Ovary (tissue), 3 donors: ENCODE results near the gene DYNC1H1.

Source experiments
- POLR2A ChIP-seq: fragments of 450-650 bp; IDR thresholded peaks from one replicate; pipeline ENCODE4 v1.6.1; 2017; ENCODE audit warnings: antibody characterized with exemption, mild to moderate bottlenecking, moderate library complexity
- TF ChIP-seq, protein P1 (sequence below), 3 donors: fragments of 450-650 bp in 2 of 3; fragments of 200-600 bp in 1 of 3; IDR thresholded peaks; one replicate each; pipeline versions ENCODE4 v1.5.1 to v1.8.0; 2016 to 2022; ENCODE audit warnings: antibody characterized with exemption in 3 of 3, mild to moderate bottlenecking in 1 of 3
- donor health status: DM: no; HTN: no; CAD: no.

DNA sequence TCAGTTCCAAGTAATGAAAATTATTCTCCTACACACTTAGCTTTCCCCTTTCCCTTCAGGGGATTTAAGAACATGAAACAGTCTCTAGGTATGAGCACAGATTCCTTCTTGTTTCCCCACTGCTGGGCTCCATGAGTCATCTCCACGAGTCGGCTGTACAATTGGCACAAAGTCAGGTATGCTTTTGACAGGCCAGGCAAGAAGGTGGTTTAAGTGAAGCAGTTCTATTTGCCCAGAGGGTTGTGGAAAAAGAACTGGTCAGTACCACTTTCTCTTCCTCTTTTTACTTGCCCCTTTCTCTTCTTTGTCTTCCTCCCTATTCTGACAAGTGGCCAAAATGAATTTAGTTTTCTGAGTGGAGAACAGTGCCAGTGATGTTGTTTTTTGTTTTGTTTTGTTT, 16.3 kb downstream of the DYNC1H1 start:
- TF ChIP-seq, protein P1, sequence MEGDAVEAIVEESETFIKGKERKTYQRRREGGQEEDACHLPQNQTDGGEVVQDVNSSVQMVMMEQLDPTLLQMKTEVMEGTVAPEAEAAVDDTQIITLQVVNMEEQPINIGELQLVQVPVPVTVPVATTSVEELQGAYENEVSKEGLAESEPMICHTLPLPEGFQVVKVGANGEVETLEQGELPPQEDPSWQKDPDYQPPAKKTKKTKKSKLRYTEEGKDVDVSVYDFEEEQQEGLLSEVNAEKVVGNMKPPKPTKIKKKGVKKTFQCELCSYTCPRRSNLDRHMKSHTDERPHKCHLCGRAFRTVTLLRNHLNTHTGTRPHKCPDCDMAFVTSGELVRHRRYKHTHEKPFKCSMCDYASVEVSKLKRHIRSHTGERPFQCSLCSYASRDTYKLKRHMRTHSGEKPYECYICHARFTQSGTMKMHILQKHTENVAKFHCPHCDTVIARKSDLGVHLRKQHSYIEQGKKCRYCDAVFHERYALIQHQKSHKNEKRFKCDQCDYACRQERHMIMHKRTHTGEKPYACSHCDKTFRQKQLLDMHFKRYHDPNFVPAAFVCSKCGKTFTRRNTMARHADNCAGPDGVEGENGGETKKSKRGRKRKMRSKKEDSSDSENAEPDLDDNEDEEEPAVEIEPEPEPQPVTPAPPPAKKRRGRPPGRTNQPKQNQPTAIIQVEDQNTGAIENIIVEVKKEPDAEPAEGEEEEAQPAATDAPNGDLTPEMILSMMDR (IDR thresholded peaks at IDR 0.05), result no peak
- TF ChIP-seq POLR2A, result no peak
